ENCODE results near the gene FCRL4.

The FCRL4 gene

DNA sequence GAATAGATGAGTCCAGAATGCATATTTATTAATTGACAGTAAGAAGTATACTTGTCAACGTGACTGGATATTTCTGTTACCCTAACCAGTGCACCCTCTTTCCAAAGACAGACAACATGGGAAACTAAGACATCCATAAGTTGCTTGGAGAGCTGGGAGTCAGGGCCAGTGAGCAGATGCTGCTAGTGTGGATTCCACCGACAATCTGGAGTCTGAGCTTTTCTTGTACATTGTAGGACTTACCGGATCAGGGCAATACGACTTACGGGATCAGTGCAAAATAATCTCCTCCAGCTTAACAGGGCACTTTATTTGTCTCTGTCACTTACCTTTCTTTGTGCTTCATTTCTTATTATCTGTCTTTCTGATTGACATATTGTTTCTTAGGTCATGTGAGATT, 24.6 kb upstream of the FCRL4 start:
- TF ChIP-seq, protein P1, sequence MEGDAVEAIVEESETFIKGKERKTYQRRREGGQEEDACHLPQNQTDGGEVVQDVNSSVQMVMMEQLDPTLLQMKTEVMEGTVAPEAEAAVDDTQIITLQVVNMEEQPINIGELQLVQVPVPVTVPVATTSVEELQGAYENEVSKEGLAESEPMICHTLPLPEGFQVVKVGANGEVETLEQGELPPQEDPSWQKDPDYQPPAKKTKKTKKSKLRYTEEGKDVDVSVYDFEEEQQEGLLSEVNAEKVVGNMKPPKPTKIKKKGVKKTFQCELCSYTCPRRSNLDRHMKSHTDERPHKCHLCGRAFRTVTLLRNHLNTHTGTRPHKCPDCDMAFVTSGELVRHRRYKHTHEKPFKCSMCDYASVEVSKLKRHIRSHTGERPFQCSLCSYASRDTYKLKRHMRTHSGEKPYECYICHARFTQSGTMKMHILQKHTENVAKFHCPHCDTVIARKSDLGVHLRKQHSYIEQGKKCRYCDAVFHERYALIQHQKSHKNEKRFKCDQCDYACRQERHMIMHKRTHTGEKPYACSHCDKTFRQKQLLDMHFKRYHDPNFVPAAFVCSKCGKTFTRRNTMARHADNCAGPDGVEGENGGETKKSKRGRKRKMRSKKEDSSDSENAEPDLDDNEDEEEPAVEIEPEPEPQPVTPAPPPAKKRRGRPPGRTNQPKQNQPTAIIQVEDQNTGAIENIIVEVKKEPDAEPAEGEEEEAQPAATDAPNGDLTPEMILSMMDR (conservative IDR thresholded peaks at IDR 0.05; ENCODE audit: low read length) = no peak
- H3K4me3 ChIP-seq (ENCODE audit: low read length) = no peak overlapping the region
- no peak for DNase-seq (ENCODE audit: low read depth)

DNA sequence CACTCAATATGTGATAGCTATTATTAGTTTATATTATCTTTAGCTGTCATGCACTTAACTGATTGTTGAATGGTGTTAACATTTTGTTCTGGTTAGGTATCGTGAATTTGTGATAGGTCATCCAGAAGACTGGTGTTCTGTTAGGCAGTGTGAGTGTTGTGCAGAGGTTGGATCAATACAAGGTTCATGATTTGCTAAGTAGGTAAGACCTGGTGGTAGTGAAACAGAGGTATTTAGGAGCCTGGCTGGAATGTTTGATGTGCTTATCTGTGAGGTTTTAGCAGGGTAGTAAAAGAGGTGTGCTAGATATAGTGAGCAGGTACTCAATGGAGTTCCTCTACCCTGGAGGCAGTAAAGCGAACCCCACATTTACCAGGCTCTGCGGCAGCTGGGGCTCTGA, 20.3 kb upstream of the FCRL4 start:
- TF ChIP-seq, protein P1 (conservative IDR thresholded peaks at IDR 0.05; ENCODE audit: low read length) = no peak
- no peak for DNase-seq (ENCODE audit: low read depth)
- H3K4me3 ChIP-seq (ENCODE audit: low read length) = no peak overlapping the region

DNA sequence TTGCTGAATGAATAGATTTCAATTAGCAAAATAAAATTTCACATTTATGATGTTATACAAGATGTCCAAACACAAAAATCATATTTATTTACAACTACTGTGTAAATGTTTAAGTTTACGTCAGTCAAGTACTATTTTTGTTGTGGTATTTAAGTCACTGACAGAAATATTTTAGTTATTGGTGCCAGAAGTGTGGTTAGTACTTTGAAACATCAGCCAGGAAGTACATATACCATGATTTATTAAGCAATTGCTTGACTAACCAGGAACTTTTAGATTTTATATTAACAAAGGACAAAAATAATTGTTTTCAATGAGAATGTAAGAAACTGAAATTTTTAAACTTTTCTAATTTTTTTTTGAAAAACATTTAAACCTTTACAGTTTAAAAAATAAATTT, 2.4 kb upstream of the FCRL4 start:
- H3K4me3 ChIP-seq (ENCODE audit: low read length) = no peak overlapping the region
- no peak for DNase-seq (ENCODE audit: low read depth)
- TF ChIP-seq, protein P1 (conservative IDR thresholded peaks at IDR 0.05; ENCODE audit: low read length) = no peak

DNA sequence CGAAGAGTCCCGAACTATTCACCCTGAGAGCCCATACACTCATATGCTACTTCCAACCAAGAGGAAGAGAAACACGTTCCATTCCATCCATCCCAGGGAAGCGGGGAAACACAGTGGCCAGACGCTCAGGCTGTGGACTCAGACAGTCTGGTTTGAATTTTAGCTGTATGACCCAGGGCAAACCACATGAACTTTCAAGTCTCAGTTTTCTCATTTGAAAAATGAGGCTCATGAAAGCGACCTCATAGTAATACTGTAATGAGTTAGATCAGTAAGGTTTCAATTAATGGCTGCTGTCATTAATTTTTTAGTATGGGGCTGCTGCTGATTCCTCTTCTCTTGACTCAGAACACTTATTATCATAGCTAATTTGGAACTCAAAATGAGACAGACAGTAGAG, 1.5 kb downstream of the FCRL4 start:
- TF ChIP-seq, protein P1 (conservative IDR thresholded peaks at IDR 0.05; ENCODE audit: low read length) = no peak
- no peak for DNase-seq (ENCODE audit: low read depth)

DNA sequence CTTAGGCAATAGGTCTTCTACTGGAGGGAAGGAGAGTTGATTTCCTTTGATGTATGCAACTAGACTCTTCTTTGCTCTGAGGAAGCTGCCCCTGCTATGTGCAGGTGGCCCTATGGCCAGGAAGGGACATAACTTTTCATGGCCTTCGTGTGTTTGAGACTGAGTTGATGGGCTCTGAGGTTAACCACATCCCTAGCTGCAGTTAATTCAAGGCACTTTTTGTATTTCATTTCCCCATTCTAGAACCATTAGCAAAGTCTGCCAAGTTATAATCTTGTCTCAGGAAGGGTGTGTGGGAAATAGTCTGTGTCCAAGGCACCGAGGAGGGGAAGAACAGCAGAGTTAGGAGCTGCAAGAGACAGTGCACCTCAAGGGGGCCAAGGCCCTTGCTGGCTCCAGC, 2.5 kb downstream of the FCRL4 start:
- TF ChIP-seq, protein P1 (conservative IDR thresholded peaks at IDR 0.05; ENCODE audit: low read length) = no peak
- DNase-seq (ENCODE audit: low read depth) = no peak
- no peak overlapping the region for H3K4me3 ChIP-seq (ENCODE audit: low read length)

More for the DNA sequence above, 1.5 kb downstream of the FCRL4 start:
- H3K4me3 ChIP-seq (ENCODE audit: low read length) = no peak overlapping the region

DNA sequence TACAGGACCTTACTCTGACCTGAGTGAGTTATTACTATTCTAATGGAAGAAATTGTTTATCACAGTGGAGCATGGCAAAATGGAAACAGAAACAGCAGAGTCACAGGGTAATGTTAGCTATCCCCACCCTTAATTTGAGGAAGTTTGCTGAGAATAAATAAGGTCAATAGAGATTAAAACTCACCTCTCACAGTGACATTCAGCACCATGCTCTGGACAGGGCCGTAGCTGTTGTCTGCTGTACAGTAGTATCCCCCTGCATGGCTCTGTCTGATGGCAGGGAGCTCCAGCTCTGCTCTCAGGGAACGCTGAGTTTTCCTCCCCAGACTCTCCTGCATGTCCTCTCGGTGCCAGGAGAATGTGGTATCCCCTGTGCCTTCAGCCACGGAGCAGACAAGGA, 11.9 kb downstream of the FCRL4 start:
- no peak overlapping the region for H3K4me3 ChIP-seq (ENCODE audit: low read length)
- DNase-seq (ENCODE audit: low read depth) = no peak
- TF ChIP-seq, protein P1 (conservative IDR thresholded peaks at IDR 0.05; ENCODE audit: low read length) = no peak

DNA sequence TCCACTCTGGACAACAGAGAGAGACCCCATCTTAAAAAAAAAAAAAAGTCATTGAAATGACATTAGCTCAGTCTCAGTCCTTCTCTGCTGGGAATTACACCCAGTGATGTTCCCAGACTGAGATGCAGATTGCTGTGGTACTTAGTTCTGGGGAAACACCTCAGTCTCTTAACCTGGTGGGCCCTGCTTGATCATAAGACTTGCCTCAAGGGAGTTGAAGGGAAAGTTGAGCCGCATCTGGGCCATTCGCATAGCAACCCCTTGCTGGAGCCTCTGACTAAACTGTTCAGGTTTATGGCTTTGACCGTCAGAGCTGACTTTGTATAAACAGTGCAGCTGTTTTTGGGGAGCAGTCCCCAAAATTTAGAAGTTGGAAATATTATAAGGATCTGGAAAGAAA, 13.4 kb downstream of the FCRL4 start:
- DNase-seq (ENCODE audit: low read depth) = no peak
- H3K4me3 ChIP-seq (ENCODE audit: low read length) = no peak overlapping the region
- TF ChIP-seq, protein P1 (conservative IDR thresholded peaks at IDR 0.05; ENCODE audit: low read length) = no peak

Measured in AG10803 (cell line).